HG03571 (cell line): Measurements from ENCODE around the gene GNPAT.

Experiments
- ATAC-seq: cut with Tn5 transposase; IDR thresholded peaks from one replicate; pipeline ENCODE4 v1.9.1; 2021; ENCODE audit not compliant: unreplicated experiment

GNPAT gene

GRCh38 chr1:231242516-231243198 is 1.6 kb downstream of the GNPAT start:
- no peak for ATAC-seq

GRCh38 chr1:231248778-231249177 is 7.8 kb downstream of the GNPAT start:
- no peak for ATAC-seq

GRCh38 chr1:231252336-231252735 is 11.3 kb downstream of the GNPAT start:
- ATAC-seq: no peak

GRCh38 chr1:231260351-231260750 is 19.3 kb downstream of the GNPAT start:
- ATAC-seq: no peak

- ATAC-seq: no peak
These were observed 23.6 kb downstream of the GNPAT start for GRCh38 chr1:231264642-231265041.

GRCh38 chr1:231265379-231265778 is 24.4 kb downstream of the GNPAT start:
- no peak for ATAC-seq

GRCh38 chr1:231266811-231267322 is 25.9 kb downstream of the GNPAT start:
- ATAC-seq: no peak

GRCh38 chr1:231272173-231272572 is 31.2 kb downstream of the GNPAT start:
- no peak for ATAC-seq

GRCh38 chr1:231272880-231273279 is 31.9 kb downstream of the GNPAT start:
- ATAC-seq: no peak

- ATAC-seq: no peak
These were observed 33.3 kb downstream of the GNPAT start for GRCh38 chr1:231274119-231274825.

GRCh38 chr1:231278100-231278790 is 37.2 kb downstream of the GNPAT start:
- ATAC-seq: no peak

GRCh38 chr1:231279081-231279480 is 38.1 kb downstream of the GNPAT start:
- ATAC-seq: no peak

- ATAC-seq: no peak
These were observed 38.7 kb downstream of the GNPAT start for GRCh38 chr1:231279683-231280082.

- no peak for ATAC-seq
These were observed 43.4 kb downstream of the GNPAT start for GRCh38 chr1:231284441-231284840.

GRCh38 chr1:231286603-231287002 is 45.6 kb downstream of the GNPAT start:
- ATAC-seq: no peak

- no peak for ATAC-seq
These were observed 54.9 kb downstream of the GNPAT start for GRCh38 chr1:231295938-231296337.

GRCh38 chr1:231301990-231302389 is 61.0 kb downstream of the GNPAT start:
- ATAC-seq: no peak

- ATAC-seq: no peak
These were observed 69.5 kb downstream of the GNPAT start for GRCh38 chr1:231310391-231310934.

- ATAC-seq: no peak
These were observed 70.9 kb downstream of the GNPAT start for GRCh38 chr1:231311720-231312431.

- no peak for ATAC-seq
These were observed 71.4 kb downstream of the GNPAT start for GRCh38 chr1:231312432-231312788.

GRCh38 chr1:231313661-231314060 is 72.6 kb downstream of the GNPAT start:
- ATAC-seq: no peak
